CMK (cell line): ENCODE data around the gene MLIP.

Source experiments
- DNase-seq: peaks from one replicate; pipeline ENCODE4 v3.0.0-alpha.2; 2010; ENCODE audit warnings: low read depth

Gene MLIP

GRCh38 chr6:54095723-54096122 lies 15.5 kb upstream of the MLIP start:
- DNase-seq: no peak

GRCh38 chr6:54096811-54097210 lies 14.4 kb upstream of the MLIP start:
- DNase-seq: no peak

- DNase-seq: no peak
Observed at GRCh38 chr6:54097753-54098152, 13.5 kb upstream of the MLIP start.

GRCh38 chr6:54098450-54099044 lies 12.7 kb upstream of the MLIP start:
- DNase-seq: no peak

GRCh38 chr6:54099225-54099624 lies 12.0 kb upstream of the MLIP start:
- no peak for DNase-seq

- DNase-seq: no peak
Observed at GRCh38 chr6:54100411-54101006, 10.7 kb upstream of the MLIP start.

- no peak for DNase-seq
Observed at GRCh38 chr6:54102238-54102637, 9.0 kb upstream of the MLIP start.

GRCh38 chr6:54103497-54103896 lies 7.7 kb upstream of the MLIP start:
- DNase-seq: no peak

GRCh38 chr6:54106727-54107126 lies 4.5 kb upstream of the MLIP start:
- no peak for DNase-seq

- no peak for DNase-seq
Observed at GRCh38 chr6:54107470-54108090, 3.7 kb upstream of the MLIP start.

GRCh38 chr6:54108271-54108670 lies 3.0 kb upstream of the MLIP start:
- no peak for DNase-seq

- DNase-seq: no peak
Observed at GRCh38 chr6:54109586-54109985, 1.7 kb upstream of the MLIP start.

GRCh38 chr6:54112151-54112650 lies 958 bp downstream of the MLIP start:
- DNase-seq: no peak

GRCh38 chr6:54114991-54115390 lies 3.7 kb downstream of the MLIP start:
- DNase-seq: no peak

GRCh38 chr6:54115966-54116365 lies 4.7 kb downstream of the MLIP start:
- DNase-seq: no peak

GRCh38 chr6:54118117-54118516 lies 6.9 kb downstream of the MLIP start:
- no peak for DNase-seq

GRCh38 chr6:54125493-54125892 lies 14.2 kb downstream of the MLIP start:
- DNase-seq: no peak

GRCh38 chr6:54130179-54130578 lies 18.9 kb downstream of the MLIP start:
- DNase-seq: no peak

- DNase-seq: no peak
Observed at GRCh38 chr6:54132587-54132986, 21.3 kb downstream of the MLIP start.

- DNase-seq: no peak
Observed at GRCh38 chr6:54133186-54133585, 21.9 kb downstream of the MLIP start.

- DNase-seq: no peak
Observed at GRCh38 chr6:54134935-54135334, 23.7 kb downstream of the MLIP start.

GRCh38 chr6:54135665-54136369 lies 24.6 kb downstream of the MLIP start:
- DNase-seq: no peak

- DNase-seq: no peak
Observed at GRCh38 chr6:54138795-54139194, 27.6 kb downstream of the MLIP start.
